DND-41 (cell line): Measurements from ENCODE around the gene ADCY2.

Source experiments
- ATAC-seq: fragments of 200-7000 bp; cut with Tn5 transposase; 3 replicates; pipeline ENCODE4 v1.9.1; 2021; ENCODE audit warnings: low read depth; ENCODE audit not compliant: insufficient read depth
- DNase-seq: peaks from one replicate; pipeline ENCODE4 v3.0.0-alpha.2; 2020
- H2AFZ ChIP-seq: 2 replicates; pipeline ENCODE4 v1.6.0; 2012; ENCODE audit warnings: low read depth, low read length
- H3K27ac ChIP-seq: 2 replicates; pipeline ENCODE4 v1.5.1; 2012; ENCODE audit warnings: low read length, inconsistent platforms
- H3K27me3 ChIP-seq: fragments of 200-600 bp; sonication (generic); 2 replicates; pipeline ENCODE4 v1.6.0; 2012; ENCODE audit warnings: low read length, mild to moderate bottlenecking, inconsistent platforms; ENCODE audit not compliant: insufficient read depth, poor library complexity
- H3K36me3 ChIP-seq: 2 replicates; pipeline ENCODE4 v1.5.1; 2012; ENCODE audit warnings: low read length, inconsistent platforms; ENCODE audit not compliant: insufficient read depth
- H3K4me1 ChIP-seq: 2 replicates; pipeline ENCODE4 v1.5.1; 2012; ENCODE audit warnings: mild to moderate bottlenecking, low read length; ENCODE audit not compliant: insufficient read depth
- H3K4me2 ChIP-seq: 2 replicates; pipeline ENCODE4 v1.6.0; 2012; ENCODE audit warnings: mild to moderate bottlenecking, moderate library complexity, low read length, inconsistent platforms; ENCODE audit not compliant: insufficient read depth
- H3K4me3 ChIP-seq, 2 experiments: fragments of 200-600 bp in 1 of 2; shearing (Covaris generic) in 1 of 2; 2 replicates each; pipeline ENCODE4 v1.5.1; 2012 to 2016; ENCODE audit warnings: inconsistent platforms in 2 of 2, low read length in 2 of 2, mild to moderate bottlenecking in 2 of 2, low read depth in 1 of 2, moderate library complexity in 1 of 2
- H3K79me2 ChIP-seq: 2 replicates; pipeline ENCODE4 v1.6.0; 2012; ENCODE audit warnings: low read length, inconsistent platforms; ENCODE audit not compliant: insufficient read depth
- H3K9ac ChIP-seq: 2 replicates; pipeline ENCODE4 v1.6.0; 2012; ENCODE audit warnings: low read depth, mild to moderate bottlenecking, inconsistent platforms, low read length, moderate library complexity
- H3K9me3 ChIP-seq: 2 replicates; pipeline ENCODE4 v1.5.1; 2012; ENCODE audit warnings: low read length, moderate library complexity, mild to moderate bottlenecking, inconsistent platforms; ENCODE audit not compliant: insufficient read depth, severe bottlenecking
- H4K20me1 ChIP-seq: 2 replicates; pipeline ENCODE4 v1.6.0; 2012; ENCODE audit warnings: low read length; ENCODE audit not compliant: insufficient read depth
- EZH2 ChIP-seq: IDR thresholded peaks from 3 replicates; pipeline ENCODE4 v1.6.1; 2012; ENCODE audit warnings: borderline replicate concordance, low read depth, mild to moderate bottlenecking, moderate library complexity, low read length, inconsistent platforms; ENCODE audit not compliant: severe bottlenecking
- TF ChIP-seq, protein P1 (sequence below): IDR thresholded peaks from 2 replicates; pipeline ENCODE4 v1.5.1; 2012; ENCODE audit warnings: borderline replicate concordance, low read length, moderate library complexity, mild to moderate bottlenecking; ENCODE audit not compliant: poor library complexity, severe bottlenecking; ENCODE audit errors: extremely low read depth

Gene ADCY2

DNA sequence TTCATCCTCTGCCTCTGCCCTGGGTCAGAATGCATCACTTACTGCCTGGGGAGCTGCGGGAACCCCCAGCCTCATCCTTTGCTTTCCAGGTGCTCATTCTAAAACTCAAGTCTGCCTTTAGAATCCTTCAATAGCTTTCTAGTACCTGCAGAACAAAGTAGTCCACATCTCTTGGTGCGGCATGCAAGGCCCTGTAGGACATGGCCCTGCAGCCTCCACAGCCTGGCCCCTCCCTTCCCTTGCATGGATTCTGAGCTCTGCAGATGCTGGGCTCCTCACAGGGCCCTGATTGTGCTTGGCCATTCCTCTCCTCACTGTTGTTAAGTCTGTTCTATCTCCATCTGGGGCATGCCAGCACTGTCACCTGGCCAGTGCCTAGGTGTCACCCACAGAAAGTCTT, 141.6 kb downstream of the ADCY2 start:
- no peak overlapping the region for H2AFZ ChIP-seq
- no peaks in the 10 kb centered on the region for H3K4me1 ChIP-seq
- H3K9me3 ChIP-seq, result no peaks in the 10 kb centered on the region
- H3K27ac ChIP-seq, result no peak overlapping the region
- no peak overlapping the region for H3K4me3 ChIP-seq
- no peaks in the 10 kb centered on the region for H3K79me2 ChIP-seq
- ATAC-seq (no peak), DNase-seq (no peak)
- no peaks in the 10 kb centered on the region for H3K27me3 ChIP-seq
- H3K36me3 ChIP-seq, result no peaks in the 10 kb centered on the region
- H3K4me2 ChIP-seq, result no peak overlapping the region
- no peaks in the 10 kb centered on the region for H4K20me1 ChIP-seq
- TF ChIP-seq, protein P1, sequence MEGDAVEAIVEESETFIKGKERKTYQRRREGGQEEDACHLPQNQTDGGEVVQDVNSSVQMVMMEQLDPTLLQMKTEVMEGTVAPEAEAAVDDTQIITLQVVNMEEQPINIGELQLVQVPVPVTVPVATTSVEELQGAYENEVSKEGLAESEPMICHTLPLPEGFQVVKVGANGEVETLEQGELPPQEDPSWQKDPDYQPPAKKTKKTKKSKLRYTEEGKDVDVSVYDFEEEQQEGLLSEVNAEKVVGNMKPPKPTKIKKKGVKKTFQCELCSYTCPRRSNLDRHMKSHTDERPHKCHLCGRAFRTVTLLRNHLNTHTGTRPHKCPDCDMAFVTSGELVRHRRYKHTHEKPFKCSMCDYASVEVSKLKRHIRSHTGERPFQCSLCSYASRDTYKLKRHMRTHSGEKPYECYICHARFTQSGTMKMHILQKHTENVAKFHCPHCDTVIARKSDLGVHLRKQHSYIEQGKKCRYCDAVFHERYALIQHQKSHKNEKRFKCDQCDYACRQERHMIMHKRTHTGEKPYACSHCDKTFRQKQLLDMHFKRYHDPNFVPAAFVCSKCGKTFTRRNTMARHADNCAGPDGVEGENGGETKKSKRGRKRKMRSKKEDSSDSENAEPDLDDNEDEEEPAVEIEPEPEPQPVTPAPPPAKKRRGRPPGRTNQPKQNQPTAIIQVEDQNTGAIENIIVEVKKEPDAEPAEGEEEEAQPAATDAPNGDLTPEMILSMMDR, result no peak
- no peak for TF ChIP-seq EZH2
- no peak overlapping the region for H3K9ac ChIP-seq

DNA sequence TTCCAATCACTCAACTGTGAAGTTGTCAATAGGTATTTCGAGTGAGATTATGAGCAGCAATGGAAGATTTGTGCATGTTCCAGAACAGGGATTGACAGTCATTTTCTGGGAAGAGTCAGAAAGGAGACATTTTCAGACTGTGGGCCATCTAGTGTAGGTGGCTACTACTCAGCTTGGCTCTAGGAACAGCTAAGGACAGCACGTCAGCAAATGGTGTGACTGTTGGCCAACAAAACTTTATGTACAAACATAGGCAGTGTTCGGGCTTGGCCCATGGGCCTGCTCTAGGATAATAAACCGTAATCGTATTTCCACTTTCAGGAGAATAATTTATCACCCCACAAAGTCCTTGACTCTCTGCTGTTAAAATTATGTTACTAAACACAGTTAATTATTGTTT, 143.6 kb downstream of the ADCY2 start:
- Histone ChIP-seq H2AFZ (no peak overlapping the region), H3K9me3 (no peaks in the 10 kb centered on the region), H3K36me3 (no peaks in the 10 kb centered on the region), H3K79me2 (no peaks in the 10 kb centered on the region), H3K27me3 (no peaks in the 10 kb centered on the region), H3K4me1 (no peaks in the 10 kb centered on the region), H3K4me3 (no peak overlapping the region), H3K9ac (no peak overlapping the region), H4K20me1 (no peaks in the 10 kb centered on the region), H3K27ac (no peak overlapping the region), H3K4me2 (no peak overlapping the region)
- ATAC-seq, result no peak
- no peak for DNase-seq
- TF ChIP-seq, protein P1, result no peak
- no peak for TF ChIP-seq EZH2

DNA sequence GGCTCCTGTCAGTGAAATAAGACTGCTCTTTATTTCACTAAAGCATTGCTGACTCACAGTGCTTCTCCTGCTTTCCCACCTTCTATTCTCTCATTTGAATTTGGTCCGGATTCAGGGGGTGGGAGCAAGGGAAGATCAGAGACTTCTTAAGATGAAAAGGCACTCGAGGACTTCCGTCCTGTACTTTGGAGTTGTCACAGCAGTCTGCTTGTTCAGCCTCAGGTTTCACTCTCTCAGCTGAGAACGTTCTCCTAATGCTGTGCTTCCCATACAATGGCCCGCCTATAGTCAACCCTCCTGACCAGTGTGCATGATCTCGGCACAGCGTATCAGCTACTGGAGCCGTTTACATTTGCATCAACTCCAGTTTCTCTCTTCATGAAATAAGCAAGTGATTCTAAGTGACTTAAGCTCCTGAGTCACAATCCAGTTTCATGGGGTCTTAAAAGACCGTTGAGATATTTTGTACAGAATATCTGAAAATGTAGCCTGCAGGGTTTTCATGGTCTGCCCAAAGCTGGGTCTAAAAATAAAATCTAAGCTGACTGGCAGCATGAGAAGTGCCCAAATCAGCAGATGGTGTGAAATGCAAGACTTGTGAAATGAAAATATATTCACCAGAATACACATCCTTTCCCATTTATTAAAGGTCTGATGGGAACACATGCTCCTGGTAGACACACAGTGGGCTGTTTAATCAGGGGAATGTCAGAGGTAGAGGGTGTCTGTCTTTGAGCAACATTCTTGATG, 145.0 kb downstream of the ADCY2 start:
- Histone ChIP-seq H3K27ac (no peak overlapping the region), H3K4me1 (no peaks in the 10 kb centered on the region), H3K4me3 (no peak overlapping the region), H3K9me3 (no peaks in the 10 kb centered on the region), H4K20me1 (no peaks in the 10 kb centered on the region), H3K79me2 (no peaks in the 10 kb centered on the region), H3K4me2 (no peak overlapping the region), H2AFZ (no peak overlapping the region), H3K9ac (no peak overlapping the region), H3K36me3 (no peaks in the 10 kb centered on the region), H3K27me3 (no peaks in the 10 kb centered on the region)
- TF ChIP-seq EZH2, result no peak
- no peak for ATAC-seq
- DNase-seq, result no peak

DNA sequence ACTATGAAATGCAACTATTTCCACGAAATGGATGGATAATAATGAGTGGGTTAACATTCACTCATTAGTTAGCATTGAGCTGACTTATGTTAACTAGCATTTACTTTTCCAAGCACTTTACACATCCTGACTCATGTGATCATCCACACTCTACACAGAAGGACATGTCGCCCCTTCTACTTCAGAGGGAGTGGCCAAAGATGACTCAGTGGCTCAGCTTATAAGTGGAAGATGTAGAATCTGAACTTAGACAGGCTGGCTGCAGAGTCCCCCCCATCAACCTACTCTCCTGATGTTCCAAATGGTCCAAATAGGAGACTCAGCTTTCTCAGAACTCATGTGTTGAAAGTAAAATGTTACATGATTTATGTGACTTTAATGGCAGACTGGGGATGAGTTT, 146.0 kb downstream of the ADCY2 start:
- Histone ChIP-seq H3K9ac (no peak overlapping the region), H3K4me2 (no peak overlapping the region), H4K20me1 (no peaks in the 10 kb centered on the region), H3K79me2 (no peaks in the 10 kb centered on the region), H3K9me3 (no peaks in the 10 kb centered on the region), H3K36me3 (no peaks in the 10 kb centered on the region), H2AFZ (no peak overlapping the region), H3K27me3 (no peaks in the 10 kb centered on the region), H3K4me1 (no peaks in the 10 kb centered on the region), H3K27ac (no peak overlapping the region), H3K4me3 (no peak overlapping the region)
- no peak for TF ChIP-seq EZH2
- TF ChIP-seq, protein P1, result no peak
- DNase-seq, result no peak
- no peak for ATAC-seq
